ENCODE results near the gene MOCOS.

Gene MOCOS

GRCh38 chr18:36279001-36279400 is 91.7 kb downstream of the MOCOS start:
- DNase-seq = no peak

GRCh38 chr18:36281936-36282335 is 94.6 kb downstream of the MOCOS start:
- no peak for DNase-seq

DNA sequence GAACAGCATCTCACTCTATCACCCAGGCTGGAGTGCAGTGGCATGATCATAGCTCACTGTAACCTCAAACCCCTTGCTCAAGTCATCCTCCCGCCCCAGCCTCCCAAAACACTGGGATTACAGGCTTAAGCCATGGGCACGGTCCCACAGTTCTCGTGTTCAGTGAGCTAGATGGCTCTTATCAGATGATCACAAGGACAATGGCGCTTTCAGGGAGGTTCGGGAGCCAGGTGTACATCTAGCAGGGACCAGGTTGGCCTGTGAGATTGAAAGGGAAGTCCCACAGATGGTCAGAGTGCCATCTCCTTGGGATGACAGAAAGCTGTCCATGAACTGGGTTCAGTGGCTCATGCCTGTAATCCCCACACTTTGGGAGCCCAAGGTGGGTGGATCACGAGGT is 96.2 kb downstream of the MOCOS start:
- no peak for DNase-seq

DNA sequence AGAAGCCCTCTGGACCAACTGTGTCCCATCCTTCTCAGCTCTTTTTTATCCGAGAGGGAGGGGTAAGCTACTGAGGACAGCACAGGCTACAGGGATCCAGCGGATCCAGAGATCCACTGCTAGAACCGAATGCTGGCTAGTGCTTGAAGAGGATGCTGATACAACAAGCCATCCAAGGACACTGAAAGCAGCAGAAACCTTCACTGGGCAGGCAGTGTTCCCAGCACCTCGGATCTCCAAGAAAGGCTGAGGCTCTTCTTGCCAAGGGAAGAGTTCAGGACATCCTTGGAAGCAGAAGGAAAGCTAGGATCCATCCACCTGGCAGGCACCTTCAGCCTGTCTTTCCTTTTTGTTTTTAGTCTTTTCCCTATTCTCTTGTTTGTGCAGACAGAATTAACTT is 97.0 kb downstream of the MOCOS start:
- no peak for DNase-seq

- DNase-seq = peak; percentile 74
These were observed 97.5 kb downstream of the MOCOS start for GRCh38 chr18:36284671-36285295.

- DNase-seq = no peak
These were observed 100.4 kb downstream of the MOCOS start for GRCh38 chr18:36287653-36288052.

DNA sequence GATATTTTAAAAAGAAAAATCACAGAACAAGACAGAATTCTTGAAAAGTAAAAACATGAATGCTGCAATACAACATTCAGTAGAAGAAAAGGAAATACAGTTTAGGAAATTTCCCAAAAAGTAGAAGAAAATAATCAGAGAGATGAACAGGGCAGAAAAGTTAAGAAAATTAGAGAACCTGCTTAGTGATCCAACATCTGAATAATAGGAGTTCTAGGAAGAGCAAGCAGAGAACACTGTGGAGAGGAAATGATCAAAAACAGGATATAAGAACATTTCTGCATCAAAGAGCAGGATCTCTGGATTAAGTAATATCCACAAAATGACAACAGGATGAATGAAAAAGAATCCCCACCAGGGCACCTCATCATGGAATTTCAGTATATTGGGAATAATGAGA is 101.4 kb downstream of the MOCOS start:
- no peak for DNase-seq

DNA sequence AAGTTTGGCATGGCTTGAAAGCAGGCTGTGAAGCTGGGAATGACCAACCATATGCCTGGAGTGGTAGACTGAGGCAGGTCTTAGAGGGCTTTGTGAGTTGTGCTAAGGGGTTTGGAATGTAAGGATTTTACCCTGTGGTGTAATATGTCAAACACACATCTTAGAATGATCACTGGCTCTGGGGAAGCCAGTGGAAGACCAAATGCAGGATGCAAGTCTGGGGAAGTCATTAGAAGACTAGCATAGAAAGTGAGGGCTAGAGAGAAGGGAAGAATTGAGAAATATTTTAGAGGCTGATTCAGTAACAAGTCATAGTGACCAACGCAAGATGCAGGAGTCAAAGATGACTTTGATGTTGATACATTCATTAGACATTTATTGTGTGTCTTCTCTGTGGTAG is 106.7 kb downstream of the MOCOS start:
- no peak for DNase-seq

DNA sequence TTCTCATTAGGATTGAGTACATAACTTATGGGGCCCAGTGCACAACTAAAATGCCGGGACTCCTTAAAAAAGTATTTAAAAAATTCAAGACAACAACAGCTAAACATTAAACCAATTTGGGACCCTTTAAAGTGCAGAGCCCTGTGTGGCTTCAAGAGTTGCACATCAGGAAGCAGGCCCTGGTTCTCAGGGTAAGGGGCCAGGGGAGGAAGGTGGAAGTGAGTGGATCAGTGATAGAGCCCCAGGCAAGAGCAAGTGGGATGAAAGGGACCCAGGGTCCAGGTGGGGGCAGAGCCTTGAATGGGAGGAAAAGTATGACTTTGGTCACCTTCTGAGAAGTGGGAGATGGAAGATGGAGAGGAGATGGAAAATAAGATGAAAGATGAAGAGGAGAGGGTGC is 107.9 kb downstream of the MOCOS start:
- no peak for DNase-seq

DNA sequence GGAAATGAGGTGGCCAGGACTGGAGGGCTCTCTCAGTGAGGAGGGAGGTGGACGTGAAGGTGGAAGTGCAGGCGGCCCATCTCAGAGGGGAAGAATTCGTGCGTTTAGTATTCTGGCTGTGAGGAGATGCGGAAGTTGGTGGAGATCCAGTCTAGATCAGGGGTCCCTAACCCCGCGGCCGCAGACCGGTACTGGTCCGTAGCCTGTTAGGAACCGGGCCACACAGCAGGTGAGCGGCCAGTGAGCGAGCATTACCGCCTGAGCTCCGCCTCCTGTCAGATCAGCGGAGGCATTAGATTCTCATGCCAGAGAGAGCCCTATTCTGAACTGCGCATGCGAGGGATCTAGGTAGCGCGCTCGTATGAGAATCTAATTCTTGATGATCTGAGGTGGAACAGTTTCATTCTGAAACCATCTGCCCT is 108.6 kb downstream of the MOCOS start:
- DNase-seq = no peak

DNA sequence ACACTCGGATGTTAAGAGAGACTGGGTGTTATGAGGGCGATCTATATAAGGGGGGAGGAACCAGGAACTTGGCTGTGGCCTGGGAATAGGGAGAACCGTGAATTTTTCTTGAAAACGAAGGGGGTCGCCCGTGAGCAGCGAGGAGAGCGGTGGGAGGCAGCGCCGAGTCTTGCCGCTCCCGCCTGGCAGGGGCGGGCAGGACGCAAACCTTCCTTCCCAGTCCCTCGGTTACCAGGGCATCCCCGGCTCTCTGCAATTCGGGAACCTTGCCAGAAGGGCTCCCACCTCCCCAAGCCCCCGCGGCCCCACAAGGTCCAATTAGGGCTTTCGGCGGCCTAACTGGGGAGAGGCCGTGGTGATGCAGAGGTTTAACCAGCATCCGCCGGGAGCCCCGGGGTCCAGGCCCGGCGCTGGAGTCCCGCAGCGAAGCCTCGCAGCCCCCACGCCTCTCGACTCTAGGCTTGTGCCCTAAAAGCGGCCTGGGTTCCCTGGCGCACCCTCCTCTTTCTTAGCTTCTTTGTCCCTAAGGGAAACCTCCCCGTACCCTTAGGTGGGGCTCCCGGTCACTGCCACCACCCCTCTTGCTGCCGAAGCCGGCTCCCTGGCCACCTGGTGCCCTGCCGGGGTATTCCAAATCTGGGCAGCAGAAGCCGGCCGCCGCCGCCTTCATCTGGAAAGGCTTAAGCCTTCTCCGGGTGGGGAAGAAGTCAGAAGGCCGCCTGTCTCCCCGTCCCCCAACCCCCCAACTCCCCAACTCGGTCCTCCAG is 109.5 kb downstream of the MOCOS start:
- peak; percentile 89 for DNase-seq

DNA sequence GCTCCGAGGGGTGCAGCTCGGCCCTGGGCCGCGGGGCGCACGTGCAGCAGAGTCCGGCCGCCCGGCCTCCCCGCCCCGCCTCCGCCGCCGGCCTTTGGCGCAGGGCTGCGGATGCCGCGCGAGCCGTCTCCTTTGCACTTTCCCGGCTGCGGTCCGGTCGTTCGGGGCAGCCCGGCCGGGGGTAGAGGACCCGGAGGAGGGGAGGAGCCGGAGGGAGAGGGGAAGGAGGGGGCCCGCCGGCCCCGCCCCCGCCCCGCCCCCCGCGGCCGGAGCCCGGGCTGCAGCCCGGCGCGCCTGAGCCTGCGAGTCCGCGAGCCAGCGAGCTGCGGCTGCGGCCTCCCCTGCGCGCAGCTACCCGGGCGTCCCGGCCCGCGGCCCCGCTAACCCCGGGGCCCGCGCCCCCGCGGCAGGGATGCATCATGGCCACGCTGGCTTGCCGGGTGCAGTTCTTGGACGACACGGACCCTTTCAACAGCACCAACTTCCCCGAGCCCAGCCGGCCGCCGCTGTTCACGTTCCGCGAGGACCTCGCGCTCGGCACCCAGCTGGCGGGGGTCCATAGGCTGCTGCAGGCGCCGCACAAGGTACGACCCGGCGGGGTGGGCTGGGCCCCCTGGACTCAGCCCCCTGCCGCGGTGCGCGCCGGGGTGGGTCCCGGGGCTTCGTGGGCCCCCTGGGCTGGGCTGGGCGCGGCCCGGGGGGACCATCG is 110.3 kb downstream of the MOCOS start, which contains the start of gene FHOD3:
FHOD3 (plus strand) TSS at position 297 of the 709 bp plus-strand sequence; CDS start at position 420, 123 bp downstream.
- peak; percentile 19 for DNase-seq

DNA sequence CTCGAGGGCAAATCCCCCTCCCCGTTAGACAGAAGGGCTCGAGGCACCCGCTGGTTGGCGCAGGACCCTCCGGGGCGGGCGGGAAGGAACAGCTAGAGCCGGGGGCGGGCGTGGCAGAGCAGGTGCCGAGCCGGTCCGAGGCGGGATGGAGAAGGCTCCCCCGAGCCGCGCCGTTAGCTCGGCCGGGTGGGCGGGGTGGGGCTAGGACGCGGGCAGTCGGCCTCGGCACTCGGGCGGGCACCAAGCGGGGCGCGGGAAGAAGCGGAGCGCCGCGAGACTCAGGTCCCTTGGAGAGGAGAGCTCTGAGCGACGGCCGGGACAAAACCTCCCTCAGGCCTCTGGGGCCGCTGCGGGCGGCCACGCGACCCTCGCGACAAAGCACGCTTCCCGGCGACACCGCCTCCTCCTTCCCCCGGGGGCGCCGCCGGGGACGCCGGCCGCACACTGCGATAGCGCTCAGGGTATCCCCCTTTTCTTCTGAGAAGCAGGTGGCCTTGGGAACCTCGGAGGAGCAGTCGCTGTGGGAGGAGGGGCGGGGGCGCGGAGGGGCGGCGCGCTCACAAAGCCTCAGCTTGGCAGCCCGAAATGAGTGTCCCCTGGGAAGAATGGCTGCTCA is 110.9 kb downstream of the MOCOS start:
- DNase-seq = peak; percentile 55

- DNase-seq = peak; percentile 50
These were observed 111.7 kb downstream of the MOCOS start for GRCh38 chr18:36299015-36299414.

DNA sequence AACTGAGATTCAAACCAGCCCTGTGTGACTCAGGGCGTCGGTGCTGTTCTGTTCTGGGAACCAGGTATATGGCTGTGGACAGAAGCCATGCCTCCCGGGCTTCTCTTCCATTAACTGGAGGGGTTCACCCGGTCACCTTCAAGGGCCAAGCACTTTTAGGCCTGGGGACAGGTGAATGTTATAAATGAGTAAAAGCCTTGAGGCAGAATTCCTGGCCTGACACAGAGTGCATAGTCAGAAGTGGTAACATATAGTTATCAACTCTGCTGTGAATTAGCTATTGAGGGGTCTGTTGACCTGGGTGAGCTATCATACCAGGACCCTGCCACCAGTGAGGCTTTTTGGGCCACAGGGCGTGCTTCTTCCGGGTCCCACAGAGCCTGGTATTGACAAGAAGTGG is 112.9 kb downstream of the MOCOS start:
- DNase-seq = no peak

- no peak for DNase-seq
These were observed 114.6 kb downstream of the MOCOS start for GRCh38 chr18:36301884-36302283.

DNA sequence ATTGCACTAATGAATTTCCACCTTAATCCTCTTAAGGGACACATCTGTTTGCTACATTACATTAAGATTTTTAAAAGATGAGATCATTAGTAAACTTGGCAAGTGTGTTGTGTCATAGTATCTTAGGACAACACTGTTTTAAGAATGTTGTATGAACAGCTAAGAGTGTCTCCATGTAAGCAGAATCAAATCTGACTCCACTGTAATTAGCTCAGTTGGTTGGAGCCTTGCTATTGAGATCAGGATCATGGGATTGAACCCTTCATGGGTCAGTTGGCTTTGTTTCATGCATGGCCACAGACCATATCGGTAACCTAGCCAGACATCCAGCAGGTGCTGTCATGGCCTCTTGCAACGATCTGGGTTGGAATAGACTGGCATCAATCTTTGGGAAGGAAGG is 115.4 kb downstream of the MOCOS start:
- DNase-seq = no peak

DNA sequence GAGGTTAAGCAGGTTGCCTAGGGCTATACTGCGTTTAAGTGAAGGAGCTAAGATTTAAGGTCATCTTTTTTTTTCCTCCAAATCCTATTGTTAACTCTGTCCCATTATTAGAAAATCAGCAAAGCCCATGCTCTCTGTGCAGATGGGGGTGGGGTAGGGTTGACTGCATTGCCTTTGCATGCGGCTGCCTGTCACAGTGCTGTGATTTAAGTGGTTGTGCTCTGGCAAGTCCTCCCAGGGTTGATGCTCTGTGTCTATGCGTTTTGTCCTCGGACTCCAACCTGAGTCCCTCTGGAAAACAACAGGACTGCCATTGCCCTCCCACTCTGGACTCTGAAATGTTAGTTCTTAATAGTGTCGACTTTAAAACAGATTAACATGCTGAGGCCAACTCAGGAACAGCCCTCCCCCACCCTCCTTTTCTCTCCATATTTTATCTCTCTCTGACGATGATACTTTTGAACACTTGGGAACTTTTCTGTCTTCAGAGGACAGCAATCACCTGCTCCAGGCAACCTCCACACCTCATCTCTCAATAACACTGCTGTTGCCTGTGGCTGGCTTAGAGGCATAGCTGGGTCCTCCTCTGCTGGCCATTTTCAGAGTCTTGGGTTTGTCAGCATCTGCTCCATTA is 116.0 kb downstream of the MOCOS start:
- DNase-seq = no peak

DNA sequence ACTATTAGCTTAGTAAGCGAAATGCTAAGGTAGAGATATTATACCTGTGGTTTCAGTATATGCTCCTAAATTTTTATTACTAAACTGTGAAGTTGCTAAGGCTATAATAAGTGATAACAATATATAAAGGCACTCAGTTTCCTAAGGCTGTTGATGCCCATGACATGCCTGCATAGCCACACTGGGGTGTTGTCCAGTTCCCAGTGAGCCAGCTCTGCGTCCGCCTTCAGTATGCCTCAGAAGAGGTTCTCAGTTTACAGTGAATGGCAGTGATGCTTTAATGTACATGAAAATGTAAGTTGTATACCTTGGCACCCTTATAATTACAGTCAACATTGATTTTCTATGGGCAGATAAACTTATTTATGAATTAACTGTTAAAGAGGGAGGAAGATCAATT is 117.4 kb downstream of the MOCOS start:
- no peak for DNase-seq

DNA sequence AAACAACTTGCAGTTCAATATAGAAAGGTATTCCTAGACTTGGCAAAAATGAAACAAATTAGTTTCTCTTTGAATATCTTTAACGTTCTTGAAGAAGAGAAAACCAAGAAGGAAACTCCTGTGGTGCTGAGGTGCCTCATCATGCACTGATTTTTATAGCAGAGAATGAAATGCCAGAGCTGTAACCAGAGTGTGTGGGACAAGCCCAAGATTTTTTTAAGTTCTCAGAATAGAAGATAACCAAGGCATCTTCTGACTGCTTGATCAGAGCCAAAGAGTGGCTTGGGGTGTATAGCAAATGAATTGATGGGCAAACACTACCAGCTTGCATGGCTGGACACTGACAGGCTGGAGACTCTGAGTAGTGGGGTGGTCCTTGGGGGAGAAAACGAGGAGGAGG is 118.1 kb downstream of the MOCOS start:
- DNase-seq = no peak

- no peak for DNase-seq
These were observed 120.2 kb downstream of the MOCOS start for GRCh38 chr18:36307513-36307912.

- no peak for DNase-seq
These were observed 121.6 kb downstream of the MOCOS start for GRCh38 chr18:36308711-36309435.
